A673 (cell line): ENCODE measurements around the gene RAB18.

Experiments
- EZH2 ChIP-seq: fragments of 200-600 bp; sonication (generic); IDR thresholded peaks from 2 replicates; pipeline ENCODE4 v1.6.1; 2017; ENCODE audit warnings: borderline replicate concordance, low read depth, mild to moderate bottlenecking, mixed read lengths, antibody characterized with exemption, low read length; ENCODE audit not compliant: poor library complexity, severe bottlenecking
- TF ChIP-seq, protein P1 (sequence below): fragments of 300-800, 200-600 bp; sonication (generic); conservative IDR thresholded peaks from 2 replicates; pipeline ENCODE4 v1.5.1; 2017; ENCODE audit warnings: low read depth, mild to moderate bottlenecking, antibody characterized with exemption, low read length, moderate library complexity, mixed read lengths

DNA sequence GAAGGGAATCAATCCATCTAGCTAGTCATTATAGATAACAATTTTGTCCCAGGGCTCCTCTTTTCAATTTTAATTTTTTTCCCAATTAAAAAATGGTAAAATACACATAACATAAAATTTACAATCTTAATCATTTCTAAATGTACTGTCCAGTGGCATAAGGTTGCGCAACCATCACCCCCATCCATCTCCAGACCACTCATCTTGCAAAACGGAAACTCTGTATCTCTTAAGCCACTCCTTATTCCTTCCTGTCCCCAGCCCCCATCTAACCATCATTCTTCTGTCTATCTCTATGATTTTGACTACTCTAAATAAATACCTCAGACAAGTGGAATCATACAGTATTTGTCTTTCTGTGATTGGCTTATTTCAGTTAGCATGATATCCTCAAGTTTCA lies 46.1 kb upstream of the RAB18 start:
- TF ChIP-seq, protein P1, sequence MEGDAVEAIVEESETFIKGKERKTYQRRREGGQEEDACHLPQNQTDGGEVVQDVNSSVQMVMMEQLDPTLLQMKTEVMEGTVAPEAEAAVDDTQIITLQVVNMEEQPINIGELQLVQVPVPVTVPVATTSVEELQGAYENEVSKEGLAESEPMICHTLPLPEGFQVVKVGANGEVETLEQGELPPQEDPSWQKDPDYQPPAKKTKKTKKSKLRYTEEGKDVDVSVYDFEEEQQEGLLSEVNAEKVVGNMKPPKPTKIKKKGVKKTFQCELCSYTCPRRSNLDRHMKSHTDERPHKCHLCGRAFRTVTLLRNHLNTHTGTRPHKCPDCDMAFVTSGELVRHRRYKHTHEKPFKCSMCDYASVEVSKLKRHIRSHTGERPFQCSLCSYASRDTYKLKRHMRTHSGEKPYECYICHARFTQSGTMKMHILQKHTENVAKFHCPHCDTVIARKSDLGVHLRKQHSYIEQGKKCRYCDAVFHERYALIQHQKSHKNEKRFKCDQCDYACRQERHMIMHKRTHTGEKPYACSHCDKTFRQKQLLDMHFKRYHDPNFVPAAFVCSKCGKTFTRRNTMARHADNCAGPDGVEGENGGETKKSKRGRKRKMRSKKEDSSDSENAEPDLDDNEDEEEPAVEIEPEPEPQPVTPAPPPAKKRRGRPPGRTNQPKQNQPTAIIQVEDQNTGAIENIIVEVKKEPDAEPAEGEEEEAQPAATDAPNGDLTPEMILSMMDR: no peak
- no peak for TF ChIP-seq EZH2
